Smooth muscle cell of the coronary artery (primary cell): ENCODE measurements around the gene TCEAL5. TPM values are rescaled to one million over a fixed set of nuclear protein-coding genes. Genes with fewer than 3 reads are reported as not detected.

Experiments
- total RNA-seq: library from RNA; depleted of rRNA; stranded (reverse); fragments of >200 nt; gene quantifications from 2 replicates; pipeline ENCODE4 v1.2.3, GENCODE V29; 2014; ENCODE audit warnings: low replicate concordance

TCEAL5 gene
- not detected in 2 replicates for total RNA-seq

GRCh38 chrX:103276581-103277002, at the start of gene TCEAL5:
TCEAL5 (minus strand) TSS chrX:103276750; CDS start chrX:103274563, 2,187 bp downstream.

GRCh38 chrX:103310555-103311398, 34.2 kb upstream of the TCEAL5 start, which contains the start of gene BEX2:
BEX2 (minus strand) TSS chrX:103310990; CDS start chrX:103309976, 1,014 bp downstream.

GRCh38 chrX:103254921-103255493, 21.5 kb downstream of the TCEAL5 start, which contains the start of gene TCEAL8:
TCEAL8 (minus strand) TSS chrX:103255155; CDS start chrX:103253979, 1,176 bp downstream.

Other genes starting within 250 kb of the TCEAL5 start
- gene BEX1, start 212.6 kb downstream of the TCEAL5 start, total RNA-seq, result 0.47 and 16.2 TPM in 2 replicates
- 0.23 TPM in 1 of 2 replicates, not detected in the other for gene NXF3, start 183.6 kb downstream of the TCEAL5 start, total RNA-seq
- gene BEX4, start 61.6 kb downstream of the TCEAL5 start, total RNA-seq, result 4.1 and 19.4 TPM in 2 replicates
- gene TCEAL8, start 21.6 kb downstream of the TCEAL5 start, total RNA-seq, result 49.6 and 107 TPM in 2 replicates
- 0.23 and 2.3 TPM in 2 replicates for gene BEX2, start 34.2 kb upstream of the TCEAL5 start, total RNA-seq
- 5.1 and 5.9 TPM in 2 replicates for gene TCEAL7, start 53.5 kb upstream of the TCEAL5 start, total RNA-seq
- gene TCEAL9, start 79.8 kb upstream of the TCEAL5 start, total RNA-seq, result 72.9 and 133 TPM in 2 replicates
- 302 and 724 TPM in 2 replicates for gene BEX3, start 99.8 kb upstream of the TCEAL5 start, total RNA-seq
- gene RAB40A, start 242.7 kb upstream of the TCEAL5 start, total RNA-seq, result 0.08 TPM in 1 of 2 replicates, not detected in the other